Progenitor cell of endocrine pancreas (in vitro differentiated cells): ENCODE measurements around the gene CHST13. TPM values are rescaled to one million over a fixed set of nuclear protein-coding genes. Genes with fewer than 3 reads are reported as not detected.

Source experiments
- DNase-seq: peaks from one replicate; pipeline ENCODE4 v3.0.0; 2021; ENCODE audit warnings: low spot score; ENCODE audit not compliant: unreplicated experiment
- H3K27ac Mint-ChIP-seq: 2 replicates; pipeline ENCODE4 v1.8.0; 2021; ENCODE audit warnings: mild to moderate bottlenecking, moderate library complexity, mixed read lengths
- H3K27me3 Mint-ChIP-seq: 2 replicates; pipeline ENCODE4 v1.8.0; 2021; ENCODE audit warnings: mixed read lengths
- H3K36me3 Mint-ChIP-seq: 2 replicates; pipeline ENCODE4 v1.8.0; 2022; ENCODE audit warnings: mixed read lengths; ENCODE audit not compliant: insufficient read depth
- H3K4me1 Mint-ChIP-seq: 2 replicates; pipeline ENCODE4 v1.8.0; 2021; ENCODE audit warnings: low read depth, mixed read lengths
- H3K4me3 Mint-ChIP-seq: 2 replicates; pipeline ENCODE4 v1.8.0; 2021; ENCODE audit warnings: low read depth, mild to moderate bottlenecking, moderate library complexity, mixed read lengths
- H3K9me3 Mint-ChIP-seq: 2 replicates; pipeline ENCODE4 v1.8.0; 2021; ENCODE audit warnings: low read depth, mixed read lengths
- CTCF ChIP-seq: fragments of 200-600 bp; sonication (generic); IDR thresholded peaks from one replicate; pipeline ENCODE4 v1.5.0; 2021; ENCODE audit warnings: antibody characterized with exemption, mild to moderate bottlenecking; ENCODE audit not compliant: unreplicated experiment
- total RNA-seq: library from RNA; stranded (reverse); gene quantifications from 2 replicates; pipeline ENCODE4 v1.2.1, GENCODE V29; 2021

The CHST13 gene
- total RNA-seq, 1 donor from 2014 or later: 0.36 TPM

GRCh38 chr3:126481808-126482502, 42.0 kb upstream of the CHST13 start:
- TF ChIP-seq CTCF: no peak
- H3K36me3 Mint-ChIP-seq: no peaks in the 10 kb centered on the region
- no peak overlapping the region for H3K27ac Mint-ChIP-seq
- H3K9me3 Mint-ChIP-seq: no peaks in the 10 kb centered on the region
- H3K4me1 Mint-ChIP-seq: peaks cover 2% of the 10 kb centered on the region
- no peak overlapping the region for H3K4me3 Mint-ChIP-seq
- H3K27me3 Mint-ChIP-seq: peaks cover 10% of the 10 kb centered on the region
- DNase-seq: no peak

DNA sequence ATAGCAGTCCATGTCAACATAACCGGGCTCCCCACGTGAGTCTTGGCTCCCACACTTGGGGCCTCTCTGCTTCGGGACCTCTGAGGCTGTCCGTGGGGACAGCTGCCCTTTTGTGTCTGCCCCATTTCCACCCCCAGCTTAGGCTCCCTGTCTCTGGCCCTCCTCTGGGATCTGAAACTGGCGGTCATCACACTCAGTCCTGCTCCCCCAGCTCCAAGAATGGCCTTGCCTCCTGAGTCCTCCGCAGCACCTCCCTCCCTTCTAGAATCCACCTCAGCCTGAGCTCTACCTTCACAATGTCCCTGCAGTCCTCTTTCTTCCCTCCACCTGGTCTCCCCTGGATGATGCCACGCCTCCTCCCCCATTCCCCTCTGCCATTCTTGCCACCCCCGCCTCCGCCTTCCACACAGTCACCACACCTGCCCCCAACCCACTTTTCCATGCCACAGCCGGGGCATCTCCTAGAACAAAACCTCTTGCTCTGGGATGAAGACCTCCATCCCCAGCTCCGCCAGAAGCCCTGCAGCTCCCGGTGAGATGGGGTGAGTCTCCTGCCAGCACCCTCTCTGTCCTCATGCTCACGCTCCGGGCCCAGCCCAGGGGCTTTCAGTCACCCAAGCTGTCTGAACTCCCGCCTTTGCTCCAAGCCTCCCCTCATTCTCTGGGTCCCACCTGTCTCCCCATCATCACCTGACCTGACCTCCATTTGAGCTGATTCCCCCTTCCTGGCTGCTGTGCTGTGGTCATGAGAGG, 41.3 kb upstream of the CHST13 start:
- TF ChIP-seq CTCF: no peak
- no peaks in the 10 kb centered on the region for H3K36me3 Mint-ChIP-seq
- no peak overlapping the region for H3K4me3 Mint-ChIP-seq
- DNase-seq: no peak
- H3K27me3 Mint-ChIP-seq: peaks cover 7% of the 10 kb centered on the region
- no peaks in the 10 kb centered on the region for H3K9me3 Mint-ChIP-seq
- no peak overlapping the region for H3K27ac Mint-ChIP-seq
- no peaks in the 10 kb centered on the region for H3K4me1 Mint-ChIP-seq

DNA sequence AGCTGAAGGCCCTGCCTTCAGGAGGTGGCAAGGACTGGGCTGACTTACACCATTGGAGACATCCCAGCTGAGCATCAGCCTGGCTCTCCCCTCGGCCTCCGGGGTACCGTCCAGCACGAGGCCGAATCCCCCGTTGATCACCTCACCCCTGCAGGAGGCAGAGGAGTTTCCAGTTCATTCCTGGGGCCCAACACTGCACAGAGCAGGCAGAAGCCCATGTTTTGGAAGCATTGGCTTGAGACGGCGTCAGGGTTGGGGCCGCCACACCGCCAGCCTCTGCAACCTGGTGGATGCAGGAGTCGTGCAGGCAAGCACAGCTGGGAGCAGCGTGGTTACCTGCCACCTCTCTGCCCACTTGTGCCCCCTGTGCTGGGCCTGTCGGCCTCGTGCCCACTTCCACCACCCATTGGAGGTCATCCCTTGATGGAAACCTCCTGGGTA, 40.6 kb upstream of the CHST13 start:
- H3K4me1 Mint-ChIP-seq: no peaks in the 10 kb centered on the region
- H3K27me3 Mint-ChIP-seq: peaks cover 8% of the 10 kb centered on the region
- no peak for TF ChIP-seq CTCF
- H3K27ac Mint-ChIP-seq: no peak overlapping the region
- no peaks in the 10 kb centered on the region for H3K36me3 Mint-ChIP-seq
- no peak for DNase-seq
- no peak overlapping the region for H3K4me3 Mint-ChIP-seq
- H3K9me3 Mint-ChIP-seq: no peaks in the 10 kb centered on the region

DNA sequence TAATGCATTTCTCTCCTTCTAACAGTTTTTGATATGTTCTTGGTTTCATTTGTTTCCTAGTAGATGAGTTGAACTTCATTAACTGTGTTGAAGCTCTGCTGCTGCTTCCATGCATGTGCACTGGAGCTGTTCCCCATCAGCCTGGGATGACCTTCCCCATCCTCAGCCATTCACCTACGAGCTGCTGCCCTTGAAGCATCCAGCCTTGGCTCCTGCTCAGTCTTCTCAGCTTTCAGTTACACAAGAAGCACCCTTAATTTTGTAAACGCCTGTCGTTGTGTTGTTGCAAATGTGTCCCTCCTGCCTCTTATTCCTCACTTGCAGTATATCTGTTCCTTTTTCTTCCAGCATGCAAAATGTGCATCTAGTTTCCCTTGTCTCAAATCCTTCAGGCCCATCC, 39.8 kb upstream of the CHST13 start:
- Mint-ChIP-seq H3K4me1 (no peaks in the 10 kb centered on the region), H3K4me3 (no peak overlapping the region), H3K36me3 (no peaks in the 10 kb centered on the region), H3K27ac (no peak overlapping the region), H3K27me3 (peaks cover 9% of the 10 kb centered on the region), H3K9me3 (no peaks in the 10 kb centered on the region)
- TF ChIP-seq CTCF: no peak
- no peak for DNase-seq

GRCh38 chr3:126484662-126485061, 39.3 kb upstream of the CHST13 start:
- H3K27ac Mint-ChIP-seq: no peak overlapping the region
- no peak overlapping the region for H3K4me3 Mint-ChIP-seq
- TF ChIP-seq CTCF: no peak
- H3K36me3 Mint-ChIP-seq: no peaks in the 10 kb centered on the region
- DNase-seq: no peak
- no peaks in the 10 kb centered on the region for H3K9me3 Mint-ChIP-seq
- no peaks in the 10 kb centered on the region for H3K4me1 Mint-ChIP-seq
- H3K27me3 Mint-ChIP-seq: peaks cover 12% of the 10 kb centered on the region
